ENCODE results near the gene KRTAP10-8.
"Not testable (repeated sequence)": the region's sequence is repeated elsewhere in the genome, so short reads cannot be mapped to it uniquely, and the experiment has no call there.

KRTAP10-8 gene

DNA sequence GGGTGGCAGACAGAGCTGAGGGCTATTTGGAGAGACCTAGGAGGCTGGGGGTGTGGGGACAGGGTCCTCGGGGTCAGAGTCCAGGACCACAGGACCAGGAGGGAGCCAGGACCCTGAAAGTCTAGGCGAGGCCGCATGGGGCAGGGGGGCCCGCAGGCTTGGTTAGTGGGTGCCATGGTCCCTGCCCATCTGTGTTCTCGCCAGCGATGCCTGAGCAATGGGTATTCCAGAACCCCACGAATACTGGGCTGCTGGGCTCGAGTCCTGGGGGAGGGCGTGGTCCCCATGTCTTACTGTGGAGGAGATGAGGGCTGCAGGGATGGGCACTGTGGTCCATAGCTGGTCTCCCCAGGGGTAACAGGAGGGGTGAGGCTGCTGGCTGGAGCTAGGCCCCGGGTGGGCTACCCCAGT lies 21.6 kb upstream of the KRTAP10-8 start:
- no peak for DNase-seq
- Histone ChIP-seq H3K27me3 (ENCODE audit: insufficient read depth, low read depth, severe bottlenecking) (no peaks in the 10 kb centered on the region), H3K9me3 (ENCODE audit: severe bottlenecking) (no peaks in the 10 kb centered on the region), H3K4me3 (ENCODE audit: low read depth, low read length) (no peak overlapping the region), H3K36me3 (no peaks in the 10 kb centered on the region), H3K27ac (no peak overlapping the region)
- no peak for TF ChIP-seq CTCF (IDR thresholded peaks at IDR 0.05; ENCODE audit: low read depth, low read length)

DNA sequence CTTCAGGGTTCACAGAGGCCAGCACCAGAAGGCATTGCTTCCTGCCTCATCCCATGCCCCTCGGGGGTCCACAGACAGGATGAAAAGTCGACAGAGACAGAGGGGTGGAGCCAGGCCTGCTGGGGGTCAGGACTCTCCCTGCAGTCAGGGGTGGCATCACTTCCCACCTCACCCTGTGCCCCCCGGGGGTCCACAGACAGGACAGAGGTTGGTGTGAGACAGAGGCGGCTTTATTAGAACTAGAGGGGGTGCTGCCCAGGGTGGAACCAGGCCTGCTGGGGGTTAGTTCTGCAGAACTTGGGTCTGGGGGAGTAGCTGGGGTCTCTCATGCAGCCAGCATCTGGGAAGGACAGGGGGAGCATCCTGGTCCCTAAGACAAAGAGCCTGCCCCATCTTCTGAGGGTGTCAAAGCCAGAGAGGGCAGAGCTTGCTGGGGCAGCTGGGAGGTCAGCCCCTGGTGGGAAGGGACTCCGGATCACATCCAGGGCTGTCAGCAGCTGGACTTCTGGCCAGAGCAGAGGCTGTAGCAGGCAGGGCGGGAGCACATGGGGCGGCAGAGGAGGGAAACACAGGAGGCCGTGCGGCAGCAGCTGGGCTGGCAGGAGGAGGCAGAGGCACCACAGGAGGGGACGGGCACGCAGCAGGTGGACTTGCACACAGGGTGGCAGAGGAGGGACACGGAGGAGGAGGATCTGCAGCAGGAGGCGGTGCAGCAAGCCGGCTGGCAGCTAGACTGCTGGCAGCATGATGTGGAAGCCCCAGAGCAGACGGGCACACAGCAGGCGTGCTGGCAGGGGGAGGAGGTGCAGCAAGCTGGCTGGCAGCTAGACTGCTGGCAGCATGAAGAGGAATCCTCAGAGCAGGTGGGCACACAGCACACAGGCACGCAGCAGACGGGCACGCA lies 20.7 kb upstream of the KRTAP10-8 start:
- not testable (repeated sequence) for H3K9me3 ChIP-seq (ENCODE audit: severe bottlenecking); H3K4me3 ChIP-seq (ENCODE audit: low read depth, low read length); H3K27ac ChIP-seq; H3K36me3 ChIP-seq; DNase-seq; H3K27me3 ChIP-seq (ENCODE audit: insufficient read depth, low read depth, severe bottlenecking)

DNA sequence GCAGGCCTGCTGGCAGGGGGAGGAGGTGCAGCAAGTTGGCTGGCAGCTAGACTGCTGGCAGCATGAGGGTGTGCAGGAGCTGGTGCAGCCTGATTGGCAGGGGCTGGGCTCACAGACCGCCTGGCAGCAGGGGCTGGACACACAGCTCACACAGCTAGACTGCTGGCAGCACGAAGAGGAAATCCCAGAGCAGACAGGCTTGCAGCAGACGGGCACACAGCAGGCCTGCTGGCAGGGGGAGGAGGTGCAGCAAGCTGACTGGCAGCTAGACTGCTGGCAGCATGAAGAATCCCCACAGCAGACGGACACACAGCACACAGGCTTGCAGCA lies 20.1 kb upstream of the KRTAP10-8 start:
- H3K36me3 ChIP-seq; H3K27me3 ChIP-seq (ENCODE audit: insufficient read depth, low read depth, severe bottlenecking); H3K27ac ChIP-seq: not testable (repeated sequence)

DNA sequence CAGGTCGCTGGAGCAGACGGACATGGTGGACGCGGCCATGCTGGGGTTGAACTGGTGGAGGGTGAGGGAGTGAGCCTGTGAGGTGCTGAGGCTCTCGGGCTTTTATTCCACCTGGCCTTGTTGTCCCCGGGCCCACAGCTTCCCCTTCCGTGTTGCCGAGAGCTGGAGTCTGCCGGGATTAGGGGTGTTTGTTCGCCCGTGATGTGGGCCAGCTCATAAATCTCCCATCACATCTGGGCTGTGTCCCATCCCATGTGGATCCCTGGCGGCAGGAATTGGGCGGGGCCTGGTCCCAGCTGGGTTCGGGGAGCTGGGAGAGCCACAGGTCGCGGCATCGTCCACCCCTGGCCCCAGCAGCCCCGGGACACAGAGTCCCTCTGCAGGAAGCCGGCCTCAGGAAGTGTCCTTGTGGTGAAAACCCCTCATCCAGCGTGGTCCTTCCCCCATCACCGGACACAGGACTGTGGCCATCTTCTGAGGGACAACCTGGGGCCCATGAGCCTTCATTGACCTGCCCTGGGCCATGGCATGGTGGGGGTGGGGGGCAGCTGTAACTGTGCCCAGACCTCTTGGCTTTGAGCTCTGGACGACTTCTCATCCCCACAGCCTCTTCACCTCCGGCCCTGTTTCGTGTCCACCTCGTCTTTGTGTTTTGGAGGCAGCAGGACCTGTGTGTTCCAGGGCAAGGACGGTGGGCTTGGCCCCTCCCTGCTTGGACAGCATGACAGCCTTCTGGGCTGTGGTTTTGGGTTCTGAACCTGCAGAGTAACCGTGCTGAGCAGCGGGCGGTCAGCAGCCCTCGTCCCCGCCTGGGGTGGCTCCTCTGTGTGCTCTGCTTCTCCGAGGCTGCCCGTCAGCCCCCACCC lies 19.2 kb upstream of the KRTAP10-8 start, which contains the start of gene KRTAP10-6:
TSS of gene KRTAP10-6 (minus strand) at position 60 of the 866 bp plus-strand sequence. CDS start at position 39, 21 bp downstream.
- no peak within 1 kb of the TSS for H3K27ac ChIP-seq
- DNase-seq = no peak
- no peaks in the 10 kb centered on the region for H3K27me3 ChIP-seq (ENCODE audit: insufficient read depth, low read depth, severe bottlenecking)
- no peak within 1 kb of the TSS for H3K4me3 ChIP-seq (ENCODE audit: low read depth, low read length)
- no peaks in the 10 kb centered on the region for H3K36me3 ChIP-seq
- TF ChIP-seq CTCF (IDR thresholded peaks at IDR 0.05; ENCODE audit: low read depth, low read length) = no peak
- H3K9me3 ChIP-seq (ENCODE audit: severe bottlenecking) = no peaks in the 10 kb centered on the region

More for the DNA sequence above, 20.1 kb upstream of the KRTAP10-8 start:
- not testable (repeated sequence) for H3K4me3 ChIP-seq (ENCODE audit: low read depth, low read length); DNase-seq; H3K9me3 ChIP-seq (ENCODE audit: severe bottlenecking)

DNA sequence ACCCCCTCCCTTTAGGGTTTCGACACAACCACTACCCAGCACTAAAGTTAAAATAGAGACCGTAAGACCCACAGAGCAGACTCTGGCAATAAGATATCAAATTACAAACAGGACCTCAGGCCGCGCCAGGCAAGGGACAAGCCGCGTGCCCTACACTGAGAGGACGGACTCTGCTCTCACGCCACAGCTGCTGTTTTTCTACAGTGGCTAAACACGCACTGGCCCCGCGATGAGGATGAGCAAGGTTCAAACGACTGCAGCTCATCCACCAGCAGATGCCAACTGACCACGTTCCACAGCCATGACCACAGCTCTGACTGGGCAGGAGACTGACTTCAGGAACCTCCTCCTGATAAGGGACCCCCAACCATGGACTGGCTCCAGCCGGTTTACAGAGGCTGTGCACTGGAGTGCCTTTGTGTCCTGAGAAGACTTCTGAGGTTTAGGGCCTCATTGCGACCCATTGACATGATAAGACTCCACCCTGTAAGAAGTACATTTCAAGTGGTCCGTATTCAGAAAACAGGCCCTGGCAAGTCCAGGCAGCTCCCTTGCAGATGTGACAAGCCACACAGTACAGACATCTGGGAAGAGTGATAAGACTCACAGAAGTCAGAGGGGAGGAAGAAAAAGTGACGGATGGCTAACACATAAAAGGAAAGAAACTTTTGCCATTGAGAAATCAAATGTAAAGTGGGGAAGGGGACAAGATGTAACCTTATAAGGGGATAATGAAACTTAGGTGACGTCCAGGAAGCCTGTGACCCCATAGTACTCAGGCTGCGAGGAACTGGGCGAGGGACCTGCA lies 18.1 kb upstream of the KRTAP10-8 start:
- Histone ChIP-seq H3K36me3 (no peaks in the 10 kb centered on the region), H3K27me3 (ENCODE audit: insufficient read depth, low read depth, severe bottlenecking) (no peaks in the 10 kb centered on the region), H3K9me3 (ENCODE audit: severe bottlenecking) (peaks cover 4% of the 10 kb centered on the region), H3K27ac (no peak overlapping the region), H3K4me3 (ENCODE audit: low read depth, low read length) (no peak overlapping the region)
- TF ChIP-seq CTCF (IDR thresholded peaks at IDR 0.05; ENCODE audit: low read depth, low read length) = no peak
- DNase-seq = no peak

GRCh38 chr21:44594406-44594916 lies 17.4 kb upstream of the KRTAP10-8 start:
- no peak overlapping the region for H3K4me3 ChIP-seq (ENCODE audit: low read depth, low read length)
- H3K27me3 ChIP-seq (ENCODE audit: insufficient read depth, low read depth, severe bottlenecking) = no peaks in the 10 kb centered on the region
- H3K27ac ChIP-seq = no peak overlapping the region
- H3K9me3 ChIP-seq (ENCODE audit: severe bottlenecking) = peaks cover 4% of the 10 kb centered on the region
- TF ChIP-seq CTCF (IDR thresholded peaks at IDR 0.05; ENCODE audit: low read depth, low read length) = no peak
- no peak for DNase-seq
- no peaks in the 10 kb centered on the region for H3K36me3 ChIP-seq

All from WERI-Rb-1 (cell line).